NB4 (cell line): Measurements from ENCODE around the gene FOXC2.

ENCODE experiments used
- MAX ChIP-seq: IDR thresholded peaks from 2 replicates; pipeline ENCODE4 v1.6.1; 2011; ENCODE audit warnings: low read depth, low read length
- MYC ChIP-seq: IDR thresholded peaks from 2 replicates; pipeline ENCODE4 v1.6.1; 2011; ENCODE audit warnings: low read depth, low read length
- POLR2A ChIP-seq: IDR thresholded peaks from 2 replicates; pipeline ENCODE4 v1.6.1; 2011; ENCODE audit warnings: mild to moderate bottlenecking; ENCODE audit not compliant: insufficient read length; ENCODE audit errors: extremely low read depth
- TF ChIP-seq, protein P1 (sequence below): IDR thresholded peaks from one replicate; pipeline ENCODE4 v1.5.1; 2012; ENCODE audit warnings: low read depth, low read length

DNA sequence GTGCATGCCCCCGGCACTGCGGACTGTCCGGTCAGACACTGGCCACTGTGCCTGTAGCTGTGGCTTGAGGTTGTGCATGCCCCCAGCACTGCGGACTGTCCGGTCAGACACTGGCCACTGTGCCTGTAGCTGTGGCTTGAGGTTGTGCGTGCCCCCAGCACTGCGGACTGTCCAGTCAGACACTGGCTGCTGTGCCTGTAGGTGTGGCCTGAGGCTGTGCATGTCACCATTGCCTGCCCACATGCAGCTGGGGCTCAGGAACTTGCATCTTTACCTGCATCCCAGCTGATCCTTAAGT, 16.8 kb upstream of the FOXC2 start:
- TF ChIP-seq, protein P1, sequence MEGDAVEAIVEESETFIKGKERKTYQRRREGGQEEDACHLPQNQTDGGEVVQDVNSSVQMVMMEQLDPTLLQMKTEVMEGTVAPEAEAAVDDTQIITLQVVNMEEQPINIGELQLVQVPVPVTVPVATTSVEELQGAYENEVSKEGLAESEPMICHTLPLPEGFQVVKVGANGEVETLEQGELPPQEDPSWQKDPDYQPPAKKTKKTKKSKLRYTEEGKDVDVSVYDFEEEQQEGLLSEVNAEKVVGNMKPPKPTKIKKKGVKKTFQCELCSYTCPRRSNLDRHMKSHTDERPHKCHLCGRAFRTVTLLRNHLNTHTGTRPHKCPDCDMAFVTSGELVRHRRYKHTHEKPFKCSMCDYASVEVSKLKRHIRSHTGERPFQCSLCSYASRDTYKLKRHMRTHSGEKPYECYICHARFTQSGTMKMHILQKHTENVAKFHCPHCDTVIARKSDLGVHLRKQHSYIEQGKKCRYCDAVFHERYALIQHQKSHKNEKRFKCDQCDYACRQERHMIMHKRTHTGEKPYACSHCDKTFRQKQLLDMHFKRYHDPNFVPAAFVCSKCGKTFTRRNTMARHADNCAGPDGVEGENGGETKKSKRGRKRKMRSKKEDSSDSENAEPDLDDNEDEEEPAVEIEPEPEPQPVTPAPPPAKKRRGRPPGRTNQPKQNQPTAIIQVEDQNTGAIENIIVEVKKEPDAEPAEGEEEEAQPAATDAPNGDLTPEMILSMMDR = no peak
- TF ChIP-seq MAX = no peak
- no peak for TF ChIP-seq POLR2A
- TF ChIP-seq MYC = no peak
